SHP77 treated with DMSO at 0.1 percent for 48 hours (cell line): ENCODE results near the gene NCKAP1.
"Not testable (repeated sequence)": the region's sequence is repeated elsewhere in the genome, so short reads cannot be mapped to it uniquely, and the experiment has no call there.

Experiments
- DNase-seq: peaks from one replicate; lab custom pipeline; 2025; lab: John Stamatoyannopoulos, UW

The NCKAP1 gene

DNA sequence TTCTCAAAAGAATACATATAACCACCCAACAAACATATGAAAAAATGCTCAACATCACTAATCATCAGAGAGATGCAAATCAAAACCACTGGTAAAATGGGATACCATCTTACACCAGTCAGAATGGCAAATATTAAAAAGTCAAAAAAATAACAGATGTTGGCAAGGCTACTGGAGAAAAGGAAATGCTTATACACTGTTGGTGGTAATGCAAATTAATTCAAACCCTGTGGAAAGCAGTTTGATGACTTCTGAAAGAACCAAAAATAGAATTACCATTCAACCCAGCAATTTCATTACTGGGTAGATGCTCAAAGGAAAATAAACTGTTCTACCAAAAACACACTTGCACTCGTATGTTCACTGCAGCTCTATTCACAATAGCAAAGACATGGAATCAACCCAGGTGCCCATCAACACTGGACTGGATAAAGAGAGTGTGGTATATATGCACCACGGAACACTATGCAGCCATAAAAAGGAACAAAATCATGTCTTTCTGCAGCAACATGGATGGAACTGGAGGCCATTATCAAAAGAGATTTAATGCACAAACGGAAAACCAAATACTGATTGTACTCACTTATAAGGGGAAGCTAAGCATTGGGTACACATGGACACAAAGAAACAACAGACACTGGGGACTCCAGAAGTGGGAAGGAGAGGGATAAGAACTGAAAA lies 38.8 kb downstream of the NCKAP1 start:
- DNase-seq, result no peak

- no peak for DNase-seq
These were observed 43.9 kb downstream of the NCKAP1 start for GRCh38 chr2:182994228-182994912.

GRCh38 chr2:182982941-182983340 lies 55.3 kb downstream of the NCKAP1 start:
- no peak for DNase-seq

DNA sequence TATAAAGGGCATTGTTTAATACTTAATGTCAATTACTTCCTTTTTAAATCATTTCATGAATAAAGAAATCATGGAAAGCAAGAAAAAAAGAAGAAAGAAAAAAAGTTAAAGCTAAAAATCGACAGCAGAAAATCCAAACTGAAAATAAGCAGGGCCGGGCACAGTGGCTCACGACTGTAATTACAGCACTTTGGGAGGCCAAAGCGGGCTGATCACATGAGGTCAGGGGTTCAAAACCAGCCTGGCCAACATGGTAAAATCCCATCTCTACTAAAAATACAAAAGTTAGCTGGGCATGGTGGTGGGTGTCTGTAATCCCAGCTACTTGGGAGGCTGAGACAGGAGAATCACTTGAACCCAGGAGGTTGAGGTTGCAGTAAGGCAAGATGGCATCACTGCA lies 56.8 kb downstream of the NCKAP1 start:
- DNase-seq, result not testable (repeated sequence)

- no peak for DNase-seq
These were observed 57.6 kb downstream of the NCKAP1 start for GRCh38 chr2:182980652-182981051.

DNA sequence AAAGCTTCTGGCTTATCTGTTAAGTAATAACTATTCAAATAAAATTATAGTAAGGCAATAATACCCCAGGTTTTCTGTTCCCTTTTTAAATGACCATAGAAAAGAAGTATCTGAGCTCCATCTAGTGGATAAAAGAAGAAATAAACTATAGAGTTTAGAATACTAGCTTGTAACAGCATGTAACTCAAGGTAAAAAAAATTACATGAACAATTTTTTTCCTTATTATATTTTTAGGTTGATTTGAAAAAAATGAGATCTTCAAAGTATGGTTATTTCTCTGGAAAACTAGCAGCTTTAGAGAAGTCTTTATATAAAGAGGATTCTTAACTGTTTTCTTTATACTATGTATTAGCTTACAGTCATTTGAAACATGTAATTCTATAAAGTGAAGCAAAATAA lies 58.1 kb downstream of the NCKAP1 start:
- DNase-seq, result peak; percentile 33

GRCh38 chr2:182977463-182977862 lies 60.8 kb downstream of the NCKAP1 start:
- DNase-seq, result no peak

DNA sequence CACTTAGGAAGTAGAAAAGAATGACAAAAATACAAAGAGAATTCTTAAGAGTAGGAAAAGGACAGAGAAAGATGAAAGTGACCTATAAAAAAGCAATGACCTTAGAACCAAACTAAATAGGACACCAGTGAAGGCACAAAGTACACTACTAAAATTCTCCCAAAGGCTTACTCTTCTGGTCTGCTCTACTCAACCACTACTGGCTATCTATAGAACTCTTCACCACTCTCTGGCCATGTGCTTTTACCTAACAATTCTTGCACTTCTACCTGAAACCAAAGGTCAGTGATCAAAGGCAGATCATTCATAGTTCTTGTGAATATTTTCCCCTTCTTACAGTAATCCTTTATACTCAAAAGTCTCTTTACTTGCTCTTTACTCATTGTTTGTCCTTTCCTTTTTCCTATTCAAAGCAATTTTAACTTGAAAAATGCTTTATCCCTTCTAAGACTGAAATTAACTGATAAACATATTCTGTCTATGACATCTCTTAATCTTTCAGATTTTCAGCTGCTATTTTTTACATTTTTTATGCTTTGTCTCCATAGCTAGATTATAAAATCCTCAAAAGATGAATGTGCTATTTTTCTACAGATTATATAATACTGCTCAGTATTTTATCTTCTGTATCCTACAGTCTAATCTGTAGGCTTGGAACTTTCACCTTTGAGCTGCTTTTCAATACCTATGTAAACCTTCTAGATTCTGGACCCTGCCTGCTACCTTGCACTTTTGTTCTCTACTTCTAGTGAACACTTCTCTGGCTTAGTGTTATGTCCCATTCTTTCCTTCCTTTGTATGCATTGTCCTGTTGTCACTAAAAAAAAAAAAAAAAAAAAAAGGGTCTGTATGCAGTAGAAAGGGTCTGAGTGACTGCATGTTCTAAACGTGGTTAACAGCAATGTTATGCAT lies 64.6 kb downstream of the NCKAP1 start:
- DNase-seq, result no peak

GRCh38 chr2:182972548-182972942 lies 65.7 kb downstream of the NCKAP1 start:
- no peak for DNase-seq

- DNase-seq, result no peak
These were observed 66.3 kb downstream of the NCKAP1 start for GRCh38 chr2:182971820-182972547.

DNA sequence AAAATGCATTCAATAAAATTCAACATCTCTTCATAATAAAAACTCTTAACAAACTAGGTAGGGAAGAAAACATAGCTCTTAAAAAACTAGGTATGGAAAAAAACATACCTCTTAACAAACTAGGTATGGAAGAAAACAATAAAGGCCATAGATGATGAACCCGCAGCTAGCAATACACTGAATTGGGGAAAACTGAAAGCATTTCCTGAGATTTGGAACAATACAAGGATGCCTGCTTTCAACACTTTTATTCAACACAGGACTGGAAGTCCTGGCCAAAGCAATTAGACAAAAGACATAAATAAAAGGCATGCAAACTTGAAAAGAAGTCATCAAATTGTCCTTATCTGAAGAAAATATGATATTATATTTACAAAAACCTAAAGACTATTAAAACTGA lies 67.8 kb downstream of the NCKAP1 start:
- DNase-seq, result no peak

DNA sequence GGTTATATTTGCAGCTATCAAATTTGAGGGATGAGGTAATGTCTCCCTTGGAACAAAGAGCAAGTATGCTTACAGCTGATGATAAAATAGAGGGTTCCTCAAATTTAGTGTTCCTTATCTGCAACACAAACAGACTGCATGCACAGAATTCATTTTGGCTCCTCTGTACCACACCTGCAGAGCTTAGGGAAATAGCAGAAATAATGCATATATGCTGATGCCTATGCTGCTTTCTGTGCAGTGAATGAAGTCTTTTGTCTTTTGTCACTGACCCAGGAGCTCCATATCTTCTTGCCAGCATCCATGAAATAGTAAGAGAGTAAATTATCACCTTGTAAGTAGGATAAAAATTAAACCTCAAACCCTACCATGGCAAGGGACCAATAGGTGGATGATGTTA lies 69.8 kb downstream of the NCKAP1 start:
- no peak for DNase-seq

GRCh38 chr2:182966356-182966755 lies 71.9 kb downstream of the NCKAP1 start:
- not testable (repeated sequence) for DNase-seq

- DNase-seq, result no peak
These were observed 75.6 kb downstream of the NCKAP1 start for GRCh38 chr2:182962641-182963040.

DNA sequence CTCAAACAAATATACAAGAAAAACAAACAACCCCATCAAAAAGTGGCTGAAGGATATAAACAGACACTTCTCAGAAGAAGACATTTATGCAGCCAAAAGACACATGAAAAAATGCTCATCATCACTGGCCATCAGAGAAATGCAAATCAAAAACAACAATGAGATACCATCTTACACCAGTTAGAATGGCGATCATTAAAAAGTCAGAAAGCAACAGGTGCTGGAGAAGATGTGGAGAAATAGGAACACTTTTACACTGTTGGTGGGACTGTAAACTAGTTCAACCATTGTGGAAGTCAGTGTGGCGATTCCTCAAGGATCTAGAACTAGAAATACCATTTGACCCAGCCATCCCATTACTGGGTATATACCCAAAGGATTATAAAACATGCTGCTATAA lies 77.4 kb downstream of the NCKAP1 start:
- DNase-seq, result not testable (repeated sequence)

- no peak for DNase-seq
These were observed 83.5 kb downstream of the NCKAP1 start for GRCh38 chr2:182954789-182955188.

DNA sequence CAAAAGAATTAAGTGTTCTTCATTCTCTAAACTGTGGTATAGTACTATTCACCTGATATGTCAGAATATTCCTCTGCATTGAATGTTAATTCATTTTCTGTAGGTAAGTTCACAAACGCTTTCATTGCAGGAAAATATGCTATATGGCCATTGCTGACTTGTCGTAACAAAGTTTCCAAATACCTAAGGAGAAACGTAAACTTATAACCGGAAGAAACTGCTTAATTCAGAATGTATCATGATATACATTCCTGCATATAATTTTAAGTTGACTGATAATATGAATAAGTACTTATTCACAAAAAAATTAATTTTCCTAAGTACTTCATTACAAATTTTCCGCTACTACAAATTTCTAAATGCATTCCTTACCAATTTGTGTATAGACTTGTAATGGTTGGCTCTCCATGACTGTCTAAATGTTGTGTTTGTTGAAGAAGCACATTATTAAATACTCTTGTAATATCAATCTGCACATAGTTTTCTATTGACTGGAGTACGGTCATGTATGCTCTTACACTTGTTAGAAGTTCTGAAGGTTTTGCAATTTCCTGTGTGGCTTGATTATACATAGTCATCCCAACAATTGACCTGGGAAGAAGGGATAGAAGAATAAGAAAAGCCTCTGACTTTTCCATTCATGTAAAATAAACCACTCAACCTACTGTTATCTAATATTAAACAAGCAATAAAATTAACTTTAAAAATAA lies 85.4 kb downstream of the NCKAP1 start:
- no peak for DNase-seq

GRCh38 chr2:182951948-182952663 lies 86.2 kb downstream of the NCKAP1 start:
- DNase-seq, result no peak

GRCh38 chr2:182950546-182950945 lies 87.7 kb downstream of the NCKAP1 start:
- DNase-seq, result no peak

GRCh38 chr2:182949572-182950189 lies 88.6 kb downstream of the NCKAP1 start:
- DNase-seq, result no peak
